ENCODE results near the gene SRPK2.
"Not testable (repeated sequence)": the region's sequence is repeated elsewhere in the genome, so short reads cannot be mapped to it uniquely, and the experiment has no call there.

Gene SRPK2

DNA sequence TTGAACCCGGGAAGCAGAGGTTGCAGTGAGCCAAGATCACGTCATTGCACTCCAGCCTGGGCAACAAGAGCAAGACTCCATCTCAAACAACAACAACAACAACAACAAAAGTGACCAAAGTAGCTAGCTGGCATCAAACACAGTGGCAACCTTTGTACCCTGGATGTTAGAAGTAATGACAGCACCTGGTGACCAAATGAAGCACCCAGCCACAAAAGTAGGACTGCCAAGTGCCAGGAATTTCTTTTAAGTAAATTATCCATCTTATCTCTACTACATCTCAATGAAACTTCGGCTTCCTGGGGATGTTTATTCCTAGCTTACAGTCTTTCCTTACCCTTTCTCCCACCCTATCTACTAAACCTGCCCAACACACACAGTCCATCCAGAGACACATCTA lies 18.8 kb downstream of the SRPK2 start:
- DNase-seq: no peak

DNA sequence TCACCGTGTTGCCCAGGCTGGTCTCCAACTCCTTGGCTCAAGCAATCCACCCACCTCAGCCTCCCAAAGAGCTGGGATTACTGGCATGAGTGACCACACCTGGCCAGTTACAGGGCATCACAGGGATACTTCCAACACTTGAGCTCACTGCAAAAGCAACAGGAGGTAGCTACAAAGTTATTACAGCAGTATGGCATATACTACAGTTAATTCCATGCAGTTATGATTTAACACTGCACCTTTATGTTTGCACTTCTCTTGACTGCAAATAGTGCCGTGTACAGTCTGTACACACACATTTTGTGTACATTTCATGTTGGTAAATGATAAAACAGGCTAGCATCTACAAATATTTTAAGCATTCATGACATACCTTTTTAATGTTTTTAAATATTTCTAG lies 21.3 kb downstream of the SRPK2 start:
- no peak for DNase-seq

DNA sequence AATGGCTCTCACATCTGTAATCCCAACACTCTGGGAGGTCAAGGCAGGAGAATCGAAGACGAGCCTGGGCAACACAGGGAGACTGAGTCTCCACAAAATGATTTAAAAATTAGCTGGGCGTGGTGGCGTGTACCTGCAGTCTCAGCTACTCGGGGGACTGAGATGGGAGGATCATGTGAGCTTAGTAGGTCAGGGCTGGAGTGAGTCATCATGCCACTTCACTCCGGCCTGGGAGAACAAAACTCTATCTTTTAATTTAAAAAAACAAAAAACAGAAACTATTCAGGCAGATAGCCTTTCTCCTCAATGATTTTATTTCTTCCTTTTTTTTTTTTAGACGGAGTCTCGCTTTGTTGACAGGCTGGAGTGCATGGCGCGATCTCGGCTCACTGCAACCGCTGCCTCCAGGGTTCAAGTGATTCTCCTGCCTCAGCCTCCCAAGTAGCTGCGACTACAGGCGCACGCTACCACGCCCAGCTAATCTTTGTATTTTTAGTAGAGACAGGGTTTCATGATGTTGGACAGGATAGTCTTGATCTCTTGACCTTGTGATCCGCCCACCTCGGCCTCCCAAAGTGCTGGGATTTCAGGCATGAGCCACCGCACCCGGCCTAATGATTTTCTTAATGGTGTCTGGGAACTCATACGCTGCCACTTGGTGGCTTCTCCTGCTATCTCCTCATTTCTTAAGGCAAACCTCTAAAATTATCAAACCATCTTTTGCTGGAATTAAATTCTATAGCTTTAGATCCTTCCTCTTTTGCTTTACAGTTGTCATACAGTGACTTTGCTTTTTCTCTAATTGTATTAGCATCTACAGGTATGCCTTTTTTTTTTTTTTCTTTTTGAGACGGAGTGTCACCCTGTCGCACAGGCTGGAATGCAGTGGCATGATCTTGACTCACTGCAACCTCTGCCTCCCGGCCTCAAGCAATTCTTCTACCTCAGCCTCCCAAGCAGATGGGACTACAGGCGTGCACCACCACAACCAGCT lies 22.9 kb downstream of the SRPK2 start:
- DNase-seq: no peak

DNA sequence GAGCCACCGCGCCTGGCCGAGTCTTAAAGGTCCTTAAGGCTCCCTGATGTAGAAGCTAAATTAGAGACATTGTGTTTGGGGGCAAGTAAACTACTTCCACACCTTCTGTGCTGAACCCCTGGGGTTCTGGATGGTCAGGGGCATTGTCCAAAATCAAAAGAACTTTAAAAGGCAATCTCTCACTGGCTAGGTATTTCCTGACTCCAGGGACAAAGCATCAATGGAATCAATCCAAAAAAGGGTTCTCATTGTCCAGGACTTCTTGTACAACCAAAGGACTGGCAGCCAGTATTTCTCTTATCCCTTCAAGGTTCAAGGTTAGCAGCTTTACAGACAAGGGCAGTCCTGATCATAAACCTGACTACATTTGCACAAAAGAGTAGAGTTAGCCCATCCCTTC lies 24.0 kb downstream of the SRPK2 start:
- no peak for DNase-seq

DNA sequence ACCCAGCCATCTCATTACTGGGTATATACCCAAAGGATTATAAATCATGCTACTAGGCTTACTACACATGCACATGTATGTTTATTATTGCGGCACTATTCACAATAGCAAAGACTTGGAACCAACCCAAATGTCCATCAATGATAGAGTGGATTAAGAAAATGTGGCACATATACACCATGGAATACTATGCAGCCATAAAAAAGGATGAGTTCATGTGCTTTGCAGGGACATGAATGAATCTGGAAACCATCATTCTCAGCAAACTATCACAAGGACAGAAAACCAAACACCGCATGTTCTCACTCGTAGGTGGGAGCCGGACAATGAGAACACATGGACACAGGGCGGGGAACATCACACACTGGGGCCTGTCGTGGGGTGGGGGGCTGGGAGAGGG lies 25.1 kb downstream of the SRPK2 start:
- DNase-seq: not testable (repeated sequence)

DNA sequence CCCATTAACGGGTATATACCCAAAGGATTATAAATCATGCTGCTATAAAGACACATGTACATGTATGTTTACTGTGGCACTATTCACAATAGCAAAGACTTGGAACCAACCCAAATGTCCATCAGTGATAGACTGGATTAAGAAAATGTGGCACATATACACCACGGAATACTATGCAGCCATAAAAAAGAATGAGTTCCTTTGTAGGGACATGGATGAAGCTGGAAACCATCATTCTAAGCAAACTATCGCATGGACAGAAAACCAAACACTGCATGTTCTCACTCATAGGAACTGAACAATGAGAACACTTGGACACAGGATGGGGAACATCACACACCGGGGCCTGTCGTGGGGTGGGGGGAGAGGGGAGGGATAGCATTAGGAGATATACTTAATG lies 26.0 kb downstream of the SRPK2 start:
- DNase-seq: not testable (repeated sequence)

DNA sequence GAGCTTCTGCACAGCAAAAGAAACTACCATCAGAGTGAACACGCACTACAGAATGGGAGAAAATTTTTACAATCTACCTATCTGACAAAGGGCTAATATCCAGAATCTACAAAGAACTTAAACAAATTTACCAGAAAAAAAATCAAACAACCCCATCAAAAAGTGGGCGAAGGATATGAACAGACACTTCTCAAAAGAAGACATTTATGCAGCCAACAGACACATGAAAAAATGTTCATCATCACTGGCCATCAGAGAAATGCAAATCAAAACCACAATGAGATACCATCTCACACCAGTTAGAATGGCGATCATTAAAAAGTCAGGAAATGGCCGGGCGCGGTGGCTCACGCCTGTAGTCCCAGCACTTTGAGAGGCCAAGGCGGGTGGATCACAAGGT lies 26.7 kb downstream of the SRPK2 start:
- DNase-seq: not testable (repeated sequence)

DNA sequence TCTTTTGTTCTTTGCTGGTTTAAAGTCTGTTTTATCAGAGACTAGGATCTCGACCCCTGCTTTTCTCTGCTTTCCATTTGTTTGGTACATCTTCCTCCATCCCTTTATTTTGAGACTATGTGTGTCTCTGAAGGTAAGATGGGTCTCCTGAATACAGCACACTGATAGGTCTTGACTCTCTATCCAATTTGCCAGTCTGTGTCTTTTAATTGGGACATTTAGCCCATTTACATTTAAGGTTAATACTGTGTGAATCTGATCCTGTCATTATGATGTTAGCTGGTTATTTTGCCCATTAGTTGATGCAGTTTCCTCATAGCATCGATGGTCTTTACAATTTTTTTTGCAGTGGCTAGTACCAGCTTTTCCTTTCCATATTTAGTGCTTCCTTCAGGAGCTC lies 28.6 kb downstream of the SRPK2 start:
- DNase-seq: not testable (repeated sequence)

DNA sequence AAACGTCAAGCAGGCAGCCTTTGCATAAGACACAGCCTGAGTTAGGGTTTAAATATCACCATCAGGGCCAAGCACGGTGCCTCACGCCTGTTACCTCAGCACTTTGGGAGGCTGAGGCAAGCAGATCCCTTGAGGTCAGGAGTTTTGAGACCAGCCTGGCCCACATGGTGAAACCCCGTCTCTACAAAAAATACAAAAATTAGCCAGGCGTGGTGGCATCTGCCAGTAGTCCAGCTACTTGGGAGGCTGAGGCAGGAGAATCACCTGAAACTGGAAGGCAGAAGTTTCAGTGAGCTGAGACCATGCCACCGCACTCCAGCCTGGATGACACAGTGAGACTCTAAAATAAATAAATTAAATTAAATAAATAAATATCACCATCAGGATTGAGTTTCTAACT lies 33.0 kb downstream of the SRPK2 start:
- DNase-seq: no peak

DNA sequence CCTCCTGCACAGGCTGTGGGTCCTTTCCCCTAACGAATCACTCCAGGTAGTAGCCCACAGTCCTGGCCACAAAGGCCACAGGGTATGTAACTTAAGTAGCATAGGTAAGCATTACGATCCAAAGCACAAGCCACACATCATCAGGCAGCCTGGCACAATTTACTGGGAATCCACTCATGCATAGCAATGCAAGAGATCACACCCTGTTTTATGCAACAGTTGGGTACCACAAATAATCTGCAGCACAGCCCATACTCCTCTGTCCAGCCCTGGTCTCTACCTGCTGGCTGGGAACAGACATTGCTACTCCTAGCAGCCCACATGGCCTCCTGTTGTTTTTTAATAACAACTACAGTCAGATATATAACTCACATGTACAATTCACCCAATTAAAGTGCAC lies 34.3 kb downstream of the SRPK2 start:
- DNase-seq: no peak

DNA sequence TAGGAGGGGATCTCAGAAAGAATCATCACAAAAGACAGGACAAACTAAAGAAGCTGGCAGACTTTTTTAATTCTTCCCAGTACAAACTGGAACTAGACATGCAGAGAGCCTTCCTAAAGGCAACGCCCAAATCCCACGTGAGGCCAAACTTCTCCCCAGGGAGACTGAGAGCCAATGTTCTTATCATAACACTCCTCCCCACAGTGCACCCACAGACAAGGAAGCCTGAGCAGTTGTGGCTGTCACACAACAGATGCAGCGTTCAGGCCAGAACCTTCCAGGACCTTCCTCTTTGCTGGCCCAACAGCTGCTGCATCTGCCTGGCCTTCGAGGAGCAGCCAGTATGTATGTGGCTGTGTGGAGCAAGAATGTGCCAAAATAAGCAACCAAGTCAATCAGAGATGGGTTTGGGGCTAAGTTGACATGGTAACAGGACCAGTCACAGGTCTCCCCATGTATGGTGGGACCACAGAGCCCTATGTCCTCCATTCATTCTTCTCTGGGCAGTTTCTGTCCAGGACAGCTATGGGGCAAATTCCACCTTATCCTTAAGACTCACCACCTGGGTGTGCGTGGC lies 34.9 kb downstream of the SRPK2 start:
- DNase-seq: no peak

DNA sequence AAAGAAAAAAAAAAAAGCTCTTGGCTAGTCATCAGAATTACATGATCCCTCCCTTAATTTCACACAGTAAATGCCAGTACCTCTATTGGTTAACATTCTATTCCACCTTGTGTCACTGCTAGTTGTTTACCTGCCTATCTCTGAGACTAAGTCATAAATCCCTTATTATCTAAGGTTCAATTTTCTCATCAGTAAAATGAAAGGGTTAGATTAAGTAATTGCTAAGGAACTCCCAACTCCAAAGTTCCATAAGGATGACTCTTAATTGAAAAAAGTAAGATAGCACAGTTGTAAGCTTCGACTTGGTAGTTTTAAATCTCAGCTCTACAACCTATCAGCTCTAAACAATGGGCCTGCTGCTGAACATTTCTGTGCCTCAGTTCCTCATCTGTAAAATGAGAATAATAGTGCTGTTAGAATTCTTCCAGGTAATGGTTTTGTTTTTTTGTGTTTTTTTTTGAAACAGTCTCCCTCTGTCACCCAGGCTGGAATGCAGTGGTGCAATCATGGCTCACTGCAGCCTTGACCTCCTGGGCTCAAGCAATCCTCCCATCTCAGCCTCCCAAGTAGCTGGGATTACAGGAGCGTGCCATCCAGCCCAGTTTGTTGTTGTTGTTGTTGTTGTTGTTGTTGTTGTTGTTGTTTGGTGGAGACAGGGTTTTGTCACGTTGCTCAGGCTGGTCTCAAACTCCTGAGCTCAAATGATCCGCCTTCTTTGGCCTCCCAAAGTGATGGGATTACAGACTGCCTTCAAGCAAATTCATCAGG lies 35.6 kb downstream of the SRPK2 start:
- DNase-seq: no peak

DNA sequence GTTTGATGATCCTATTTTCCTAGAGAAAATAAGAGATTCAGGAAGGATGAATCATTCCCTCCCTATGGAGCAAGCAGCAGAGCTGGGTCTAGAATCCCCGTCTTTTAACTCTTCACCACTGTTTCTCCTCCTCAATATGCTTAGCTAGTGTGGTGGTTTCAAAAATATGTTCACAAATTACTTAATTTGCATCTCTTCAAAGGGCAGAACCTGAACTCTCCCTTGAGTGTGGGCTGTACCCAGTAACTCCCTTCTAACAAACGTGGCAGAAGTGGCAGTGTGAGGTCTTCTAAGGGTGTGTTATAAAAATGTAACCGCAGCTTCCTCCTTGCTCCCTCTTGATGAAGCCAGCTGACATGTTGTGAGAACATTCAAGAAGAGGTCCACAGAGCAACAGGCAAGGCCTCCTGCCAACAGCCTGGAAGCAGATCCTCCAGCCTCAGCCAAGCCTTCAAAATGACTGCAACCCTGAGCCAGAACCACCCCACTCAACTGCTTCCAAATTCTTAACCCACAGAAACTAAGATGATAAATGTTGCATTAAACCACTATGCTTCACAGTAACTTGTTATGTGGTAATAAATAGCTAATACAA lies 36.6 kb downstream of the SRPK2 start:
- peak; percentile 29 to 46 for DNase-seq

DNA sequence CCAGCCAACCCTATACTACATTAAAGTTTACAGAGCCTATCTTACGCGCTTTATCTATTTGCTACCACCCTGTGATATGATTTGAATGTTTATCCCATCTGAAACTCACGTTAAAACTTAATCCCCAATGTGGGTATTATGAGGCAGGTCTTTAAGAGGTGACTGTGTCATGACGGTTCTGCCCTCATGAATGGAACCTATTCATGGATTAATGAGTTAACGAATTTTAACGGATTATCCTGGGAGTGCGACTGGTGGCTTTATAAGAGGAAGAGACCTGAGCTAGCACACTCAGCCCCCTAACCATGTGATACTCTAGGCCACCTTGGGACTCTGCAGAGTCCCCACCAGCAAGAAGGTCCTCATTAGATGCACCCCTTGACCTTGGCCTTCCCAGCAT lies 37.8 kb downstream of the SRPK2 start:
- no peak for DNase-seq

DNA sequence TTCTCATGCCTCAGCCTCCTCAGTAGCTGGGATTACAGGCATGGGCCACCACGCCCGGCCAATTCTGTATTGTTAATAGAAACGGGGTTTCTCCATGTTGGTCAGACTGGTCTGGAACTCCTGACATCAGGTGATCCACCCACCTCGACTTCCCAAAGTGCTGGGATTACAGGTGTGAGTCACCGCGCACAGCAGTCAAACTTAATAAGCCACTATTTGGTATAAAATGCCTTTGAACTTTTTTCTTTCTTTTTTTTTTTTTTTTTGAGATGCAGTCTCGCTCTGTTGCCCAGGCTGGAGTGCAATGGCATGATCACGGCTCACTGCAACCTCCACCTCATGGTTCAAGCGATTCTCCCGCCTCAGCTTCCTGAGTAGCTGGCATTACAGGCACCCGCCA lies 40.5 kb downstream of the SRPK2 start:
- DNase-seq: not testable (repeated sequence)

DNA sequence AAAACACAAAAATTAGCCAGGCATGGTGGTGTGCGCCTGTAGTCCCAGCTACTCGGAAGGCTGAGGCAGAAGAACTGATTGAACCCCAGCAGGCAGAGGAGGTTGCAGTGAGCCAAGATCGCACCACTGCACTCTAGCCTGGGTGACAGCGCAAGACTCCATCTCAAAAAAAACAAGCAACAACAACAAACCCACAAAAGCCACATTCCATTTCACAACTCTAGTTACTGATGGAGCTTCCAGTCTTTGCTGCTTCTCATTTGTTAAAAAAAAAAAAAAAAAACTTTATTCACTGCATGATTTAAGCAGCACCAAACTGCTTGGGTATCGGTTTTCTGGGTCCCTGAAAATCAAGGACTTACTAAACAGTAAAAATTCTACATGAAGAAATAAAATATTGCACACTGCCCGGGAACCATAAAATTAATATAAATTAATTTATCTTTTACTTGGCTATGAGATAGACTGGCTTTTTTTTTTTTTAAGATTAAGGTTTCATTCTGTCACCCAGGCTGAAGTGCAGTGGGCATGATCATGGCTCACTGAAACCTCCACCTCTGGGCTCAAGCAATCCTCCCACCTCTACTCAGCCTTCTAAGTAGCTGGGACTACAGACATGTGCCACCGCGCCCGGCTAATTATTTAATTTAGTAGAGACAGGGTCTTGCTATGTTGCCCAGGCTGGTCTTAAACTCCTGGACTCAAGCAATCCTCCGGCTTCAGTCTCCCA lies 42.0 kb downstream of the SRPK2 start:
- DNase-seq: no peak

DNA sequence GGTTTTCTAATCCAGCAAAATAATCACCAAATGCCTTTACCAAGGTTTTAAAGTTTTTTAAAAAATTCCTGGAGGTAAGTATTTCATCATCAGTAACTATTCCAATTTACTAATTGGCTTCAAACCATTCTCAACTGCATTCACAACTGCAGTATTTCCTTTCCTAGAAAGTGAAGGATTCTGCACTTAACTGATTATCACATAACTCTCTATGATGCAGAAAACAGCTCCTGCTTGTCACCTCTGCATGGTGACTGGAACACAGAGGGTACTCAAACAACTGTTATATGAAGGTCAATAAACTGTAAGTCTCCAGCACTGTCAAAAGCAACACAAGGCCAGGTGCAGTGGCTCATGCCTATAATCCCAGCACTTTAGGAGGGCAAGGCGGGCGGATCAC lies 42.6 kb downstream of the SRPK2 start:
- no peak for DNase-seq

DNA sequence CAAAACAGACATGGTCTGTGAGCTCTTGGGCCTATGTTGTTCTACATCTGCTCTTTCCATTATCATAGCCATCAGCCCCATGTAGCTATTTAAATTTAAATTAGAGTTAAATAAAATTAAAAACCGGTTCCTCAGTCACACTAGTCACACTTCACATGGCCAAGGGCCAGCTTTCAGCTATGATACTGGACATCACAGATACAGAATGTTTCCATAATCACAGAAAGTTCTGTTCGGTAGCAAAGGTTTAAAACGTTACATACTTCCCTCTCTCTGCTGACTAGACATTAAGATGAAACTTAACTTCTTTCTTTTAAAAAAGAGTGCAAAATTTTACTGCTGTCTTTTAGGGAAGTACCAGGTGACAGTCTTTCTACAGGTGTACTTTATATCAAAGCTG lies 43.0 kb downstream of the SRPK2 start:
- DNase-seq: no peak

DNA sequence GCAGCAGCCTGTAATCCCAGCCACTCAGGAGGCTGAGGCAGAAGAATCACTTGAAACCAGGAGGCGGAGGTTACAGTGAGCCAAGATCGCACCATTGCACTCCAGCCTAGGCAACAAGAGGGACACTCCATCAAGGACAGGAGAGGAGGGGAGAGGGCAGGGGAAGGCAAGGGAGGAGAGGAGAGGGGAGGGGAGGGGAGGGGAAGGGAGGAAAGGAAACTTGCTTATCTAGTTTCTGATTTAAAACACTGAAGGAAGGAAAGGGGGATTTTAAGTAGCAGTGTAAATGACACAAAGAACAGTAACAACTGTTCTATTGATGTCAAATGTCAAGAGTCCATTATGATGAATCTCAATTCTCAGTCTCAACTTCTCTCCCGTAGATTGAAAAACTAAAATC lies 43.7 kb downstream of the SRPK2 start:
- no peak for DNase-seq

DNA sequence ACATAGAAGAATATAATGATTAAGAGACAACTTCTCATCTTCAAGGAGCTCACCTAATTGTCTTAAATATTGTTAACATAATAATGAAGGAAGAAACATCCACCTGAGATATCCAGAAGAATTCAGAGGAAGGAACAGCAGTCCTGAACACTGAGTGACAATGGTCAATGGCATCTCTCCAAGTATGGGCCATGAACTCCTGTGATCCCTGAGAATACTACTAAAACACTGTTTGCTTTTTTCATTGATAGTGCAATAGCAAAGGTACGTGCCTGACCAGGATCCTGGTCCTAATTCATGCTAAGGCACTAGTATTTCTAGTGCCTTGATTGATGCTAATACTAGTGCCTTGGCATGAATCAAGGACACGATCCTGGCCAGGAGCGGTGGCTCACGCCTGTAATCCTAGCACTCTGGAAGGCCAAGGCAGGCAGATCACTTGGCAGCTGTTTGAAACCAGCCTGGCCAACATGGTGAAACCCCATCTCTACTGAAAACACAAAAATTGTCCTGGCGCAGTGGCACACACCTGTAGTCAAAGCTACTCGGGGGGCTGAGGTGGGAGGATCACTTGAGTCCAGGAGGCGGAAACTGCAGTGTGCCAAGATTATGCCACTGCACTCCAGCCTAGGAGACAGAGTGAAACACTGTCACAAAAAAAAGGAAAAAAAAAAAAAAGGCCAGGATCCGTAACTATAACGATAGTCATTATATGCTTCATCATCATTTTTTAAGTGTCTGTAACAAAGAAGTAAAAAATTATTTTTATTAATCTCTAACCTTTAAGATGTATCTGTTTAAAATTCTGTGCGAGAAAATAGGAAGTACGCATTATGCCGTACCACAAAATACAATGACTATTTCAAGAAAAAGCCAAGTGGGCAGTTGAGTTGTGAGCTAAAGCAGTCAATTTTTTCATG lies 49.1 kb downstream of the SRPK2 start:
- no peak for DNase-seq

DNA sequence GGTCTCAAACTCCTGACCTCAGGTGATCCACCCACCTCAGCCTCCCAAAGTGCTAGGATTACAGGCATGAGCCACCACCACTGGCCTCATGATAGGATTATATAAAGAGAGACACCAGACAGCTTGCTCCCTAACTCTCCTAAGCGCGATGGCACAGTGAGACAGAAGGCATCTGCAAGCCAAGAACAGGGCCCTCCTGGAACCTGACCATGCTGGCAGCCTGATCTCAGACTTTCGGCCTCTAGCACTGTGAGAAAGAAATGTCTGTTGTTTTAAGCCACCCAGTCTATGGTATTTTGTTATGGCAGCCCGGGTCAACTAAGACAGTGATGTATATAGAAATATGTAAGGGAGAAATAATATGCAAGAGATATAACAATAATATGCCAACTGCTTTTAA lies 51.2 kb downstream of the SRPK2 start:
- no peak for DNase-seq

Data from bone marrow (tissue), 2 donors.